HCT116 (cell line): ENCODE measurements around the gene SLC2A13.

ENCODE experiments used
- CBX3 ChIP-seq: IDR thresholded peaks from 2 replicates; pipeline ENCODE4 v1.6.1; 2012; ENCODE audit warnings: low read depth
- CTCF ChIP-seq, 3 experiments: fragments of 200-600 bp in 1 of 3; sonication (generic) in 1 of 3; IDR thresholded peaks in 2 of 3; conservative IDR thresholded peaks in 1 of 3; 2 replicates each; pipeline ENCODE4 v1.5.1; 2012 to 2017; ENCODE audit warnings: low read depth in 2 of 3, low read length in 2 of 3, antibody characterized with exemption in 1 of 3, borderline replicate concordance in 1 of 3, control low read depth in 1 of 3, mild to moderate bottlenecking in 1 of 3, mixed read lengths in 1 of 3, mixed run types in 1 of 3, moderate library complexity in 1 of 3; ENCODE audit not compliant: insufficient read depth in 1 of 3
- EZH2 ChIP-seq: fragments of 200-600 bp; sonication (generic); IDR thresholded peaks from 2 replicates; pipeline ENCODE4 v1.6.1; 2017; ENCODE audit warnings: antibody characterized with exemption, mixed run types
- EZH2phosphoT487 ChIP-seq: fragments of 200-600 bp; IDR thresholded peaks from 2 replicates; pipeline ENCODE4 v1.6.1; 2018; ENCODE audit warnings: antibody characterized with exemption, borderline replicate concordance
- JUND ChIP-seq: IDR thresholded peaks from 2 replicates; pipeline ENCODE4 v1.6.1; 2012
- MAX ChIP-seq: IDR thresholded peaks from 2 replicates; pipeline ENCODE4 v1.6.1; 2012
- POLR2A ChIP-seq: IDR thresholded peaks from 2 replicates; pipeline ENCODE4 v1.7.0; 2011; ENCODE audit warnings: borderline replicate concordance; ENCODE audit not compliant: insufficient read depth, insufficient read length; ENCODE audit errors: extremely low read depth
- POLR2AphosphoS5 ChIP-seq: IDR thresholded peaks from 2 replicates; pipeline ENCODE4 v1.6.1; 2011; ENCODE audit warnings: mild to moderate bottlenecking, low read depth, low read length, moderate library complexity
- REST ChIP-seq: IDR thresholded peaks from 2 replicates; pipeline ENCODE4 v1.6.1; 2012; ENCODE audit warnings: low read depth
- SP1 ChIP-seq: IDR thresholded peaks from 2 replicates; pipeline ENCODE4 v1.6.1; 2012; ENCODE audit warnings: low read depth
- TCF7L2 ChIP-seq: IDR thresholded peaks from 2 replicates; pipeline ENCODE4 v1.7.0; 2011; ENCODE audit warnings: borderline replicate concordance, inconsistent platforms; ENCODE audit not compliant: insufficient read depth, insufficient read length; ENCODE audit errors: extremely low read depth
- YY1 ChIP-seq: IDR thresholded peaks from 2 replicates; pipeline ENCODE4 v1.6.1; 2011; ENCODE audit warnings: low read length, low read depth, moderate library complexity, mild to moderate bottlenecking; ENCODE audit not compliant: insufficient replicate concordance; ENCODE audit errors: extremely low read depth
- ZBTB33 ChIP-seq: IDR thresholded peaks from 2 replicates; pipeline ENCODE4 v1.6.1; 2011; ENCODE audit warnings: mild to moderate bottlenecking, low read length, moderate library complexity; ENCODE audit not compliant: insufficient replicate concordance; ENCODE audit errors: extremely low read depth
- ZNF274 ChIP-seq: fragments of 200-500 bp; sonication (Bioruptor generic); IDR thresholded peaks from 2 replicates; pipeline ENCODE4 v1.6.1; 2014; ENCODE audit warnings: mild to moderate bottlenecking, low read depth, low read length, inconsistent platforms

- TF ChIP-seq TCF7L2 (no peak), ZNF274 (no peak), EZH2phosphoT487 (no peak), ZBTB33 (no peak), CTCF (IDR thresholded peaks at IDR 0.05 in 2 of 3, conservative IDR thresholded peaks at IDR 0.05 in 1 of 3; ENCODE audit: borderline replicate concordance in 1 of 3, insufficient read depth in 1 of 3, low read depth in 2 of 3, low read length in 2 of 3) (no peak), POLR2AphosphoS5 (no peak), EZH2 (no peak), CBX3 (no peak), SP1 (no peak), REST (no peak), POLR2A (no peak), JUND (no peak), YY1 (no peak), MAX (no peak)
Measured at GRCh38 chr12:39971348-39971747, 134.5 kb downstream of the SLC2A13 start.
